GM19452 (cell line): ENCODE data around the gene NRG3.
"Not testable (repeated sequence)": the region's sequence is repeated elsewhere in the genome, so short reads cannot be mapped to it uniquely, and the experiment has no call there.

Experiments used
- ATAC-seq: cut with Tn5 transposase; IDR thresholded peaks from one replicate; pipeline ENCODE4 v1.9.1; 2021; ENCODE audit not compliant: unreplicated experiment

NRG3 gene

GRCh38 chr10:82949816-82950575 lies 1075.0 kb downstream of the NRG3 start:
- ATAC-seq = no peak

- ATAC-seq = no peak
Observed at GRCh38 chr10:82953331-82953730, 1078.3 kb downstream of the NRG3 start.

- no peak for ATAC-seq
Observed at GRCh38 chr10:82953909-82954308, 1078.9 kb downstream of the NRG3 start.

GRCh38 chr10:82960421-82961060 lies 1085.5 kb downstream of the NRG3 start:
- not testable (repeated sequence) for ATAC-seq

GRCh38 chr10:82961864-82962263 lies 1086.9 kb downstream of the NRG3 start:
- no peak for ATAC-seq

- ATAC-seq = no peak
Observed at GRCh38 chr10:82966130-82966529, 1091.1 kb downstream of the NRG3 start.

- no peak for ATAC-seq
Observed at GRCh38 chr10:82968533-82968932, 1093.5 kb downstream of the NRG3 start.

- no peak for ATAC-seq
Observed at GRCh38 chr10:82969405-82969804, 1094.4 kb downstream of the NRG3 start.

- ATAC-seq = no peak
Observed at GRCh38 chr10:82980321-82980720, 1105.3 kb downstream of the NRG3 start.

- ATAC-seq = no peak
Observed at GRCh38 chr10:82981137-82981723, 1106.2 kb downstream of the NRG3 start.

- no peak for ATAC-seq
Observed at GRCh38 chr10:82982110-82982608, 1107.2 kb downstream of the NRG3 start.

GRCh38 chr10:82986216-82986615 lies 1111.2 kb downstream of the NRG3 start:
- ATAC-seq = no peak

- not testable (repeated sequence) for ATAC-seq
Observed at GRCh38 chr10:83006479-83006878, 1131.5 kb downstream of the NRG3 start.

GRCh38 chr10:83007510-83007909 lies 1132.5 kb downstream of the NRG3 start:
- ATAC-seq = no peak

- no peak for ATAC-seq
Observed at GRCh38 chr10:83012866-83013265, 1137.9 kb downstream of the NRG3 start.

- no peak for ATAC-seq
Observed at GRCh38 chr10:83017076-83017867, 1142.3 kb downstream of the NRG3 start.

- no peak for ATAC-seq
Observed at GRCh38 chr10:83023662-83024061, 1148.7 kb downstream of the NRG3 start.
